Ascending aorta (tissue), 2 donors: ENCODE measurements around the gene C11orf91. TPM values are rescaled to one million over a fixed set of nuclear protein-coding genes. Genes with fewer than 3 reads are reported as not detected.

Experiments used
- DNase-seq, 2 donors: peaks; one replicate each; pipeline ENCODE4 v3.0.0-alpha.2; 2019; ENCODE audit warnings: low spot score in 2 of 2
- H3K27ac ChIP-seq, 2 donors: fragments of 200-600 bp; sonication (generic); one replicate each; pipeline ENCODE4 v1.5.1; 2016 to 2017; ENCODE audit warnings: mild to moderate bottlenecking in 1 of 2
- H3K27me3 ChIP-seq: fragments of 200-600 bp; sonication (generic); one replicate; pipeline ENCODE4 v1.5.1; 2017
- H3K36me3 ChIP-seq, 2 donors: fragments of 200-600 bp; sonication (generic); one replicate each; pipeline ENCODE4 v1.5.1; 2016
- H3K4me1 ChIP-seq, 2 donors: fragments of 200-600 bp; sonication (generic); one replicate each; pipeline ENCODE4 v1.5.1; 2016 to 2017; ENCODE audit warnings: mild to moderate bottlenecking in 1 of 2
- H3K4me3 ChIP-seq, 2 donors: fragments of 200-600 bp; sonication (generic); one replicate each; pipeline ENCODE4 v1.5.1; 2016 to 2017; ENCODE audit warnings: mild to moderate bottlenecking in 1 of 2
- H3K9me3 ChIP-seq, 2 donors: fragments of 200-600 bp; sonication (generic); one replicate each; pipeline ENCODE4 v1.5.1; 2016
- intact Hi-C: fragments of 100-400 bp; cut with DNase I; formaldehyde crosslinking; loops from one replicate; pipeline ENCODE4 v1.15.1; 2023
- total RNA-seq: library from RNA; depleted of rRNA; stranded (reverse); fragments of >200 nt; gene quantifications from one replicate; pipeline ENCODE4 v1.1.0, GENCODE V29; 2016
- TF ChIP-seq, protein P1 (sequence below), 3 experiments: fragments of 200-600 bp in 2 of 3; fragments of 450-650 bp in 1 of 3; sonication (generic) in 2 of 3; IDR thresholded peaks; one replicate each; pipeline ENCODE4 v1.5.1; 2016 to 2019; ENCODE audit warnings: antibody characterized with exemption in 3 of 3, mild to moderate bottlenecking in 1 of 3, moderate library complexity in 1 of 3

C11orf91 gene
- total RNA-seq, 1 donor from 2014 or later, result not detected

- H3K27me3 ChIP-seq, result no peaks in the 10 kb centered on the region
- no peaks in the 10 kb centered on the region for H3K36me3 ChIP-seq
- intact Hi-C loops, result loop anchor here (10.0 kb wide), 2 partner anchors 250 to 560 kb away; no protein-coding TSS in a partner anchor
- DNase-seq, result no peak
- H3K4me1 ChIP-seq, result peaks cover 6 to 27% of the 10 kb centered on the region in 2 donors
- TF ChIP-seq, protein P1, sequence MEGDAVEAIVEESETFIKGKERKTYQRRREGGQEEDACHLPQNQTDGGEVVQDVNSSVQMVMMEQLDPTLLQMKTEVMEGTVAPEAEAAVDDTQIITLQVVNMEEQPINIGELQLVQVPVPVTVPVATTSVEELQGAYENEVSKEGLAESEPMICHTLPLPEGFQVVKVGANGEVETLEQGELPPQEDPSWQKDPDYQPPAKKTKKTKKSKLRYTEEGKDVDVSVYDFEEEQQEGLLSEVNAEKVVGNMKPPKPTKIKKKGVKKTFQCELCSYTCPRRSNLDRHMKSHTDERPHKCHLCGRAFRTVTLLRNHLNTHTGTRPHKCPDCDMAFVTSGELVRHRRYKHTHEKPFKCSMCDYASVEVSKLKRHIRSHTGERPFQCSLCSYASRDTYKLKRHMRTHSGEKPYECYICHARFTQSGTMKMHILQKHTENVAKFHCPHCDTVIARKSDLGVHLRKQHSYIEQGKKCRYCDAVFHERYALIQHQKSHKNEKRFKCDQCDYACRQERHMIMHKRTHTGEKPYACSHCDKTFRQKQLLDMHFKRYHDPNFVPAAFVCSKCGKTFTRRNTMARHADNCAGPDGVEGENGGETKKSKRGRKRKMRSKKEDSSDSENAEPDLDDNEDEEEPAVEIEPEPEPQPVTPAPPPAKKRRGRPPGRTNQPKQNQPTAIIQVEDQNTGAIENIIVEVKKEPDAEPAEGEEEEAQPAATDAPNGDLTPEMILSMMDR (IDR thresholded peaks at IDR 0.05), result no peak
- peak overlapping the region in 1 of 2 donors; percentile 46 for H3K27ac ChIP-seq
- H3K9me3 ChIP-seq, result no peaks in the 10 kb centered on the region
- no peak overlapping the region for H3K4me3 ChIP-seq
Observed at GRCh38 chr11:33695051-33695566, 5.5 kb downstream of the C11orf91 start.

DNA sequence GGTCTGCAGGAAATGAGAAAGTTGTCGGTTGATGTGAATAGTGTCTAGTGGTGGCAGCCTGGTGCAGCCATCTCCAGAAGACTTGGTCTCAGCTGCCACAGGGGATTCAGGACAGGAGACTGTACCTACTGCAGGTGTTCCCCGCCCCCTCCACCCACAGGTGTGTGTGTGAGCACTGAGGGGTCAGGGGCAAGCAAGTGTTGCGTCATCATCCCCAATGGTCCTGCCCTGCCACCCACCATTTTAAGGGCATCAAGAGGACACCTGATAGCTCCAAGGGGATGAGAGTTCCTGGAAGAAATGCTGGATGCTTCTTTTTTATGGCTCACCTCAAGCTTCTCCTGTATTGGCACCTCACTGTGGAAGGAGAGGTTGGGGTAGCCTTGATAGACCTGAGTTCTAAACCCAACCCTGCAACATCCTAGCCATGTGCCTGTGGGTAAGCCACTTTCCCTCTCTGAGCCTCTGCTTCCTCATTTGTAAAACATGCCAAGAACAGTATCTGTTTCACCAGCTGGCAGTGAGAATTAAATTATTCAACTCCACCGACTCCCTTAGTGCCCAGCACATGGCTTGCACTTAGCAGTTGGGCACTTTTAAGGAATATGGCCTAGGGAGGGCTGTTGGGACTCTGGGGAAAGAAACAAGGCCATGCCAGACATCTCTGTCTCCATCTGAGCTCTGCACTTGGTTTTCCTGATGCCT, 6.1 kb downstream of the C11orf91 start:
- Histone ChIP-seq H3K27ac (peak overlapping the region in 1 of 2 donors; percentile 46), H3K36me3 (no peaks in the 10 kb centered on the region), H3K27me3 (no peaks in the 10 kb centered on the region), H3K9me3 (no peaks in the 10 kb centered on the region), H3K4me1 (peaks cover 6 to 25% of the 10 kb centered on the region in 2 donors), H3K4me3 (no peak overlapping the region)
- intact Hi-C loops, result loop anchor here (5.0 to 10.0 kb wide), 3 partner anchors 250 to 663 kb away; partner anchors contain the start of gene ABTB2
- TF ChIP-seq, protein P1 (IDR thresholded peaks at IDR 0.05), result no peak
- DNase-seq, result no peak

GRCh38 chr11:33692541-33692940, 8.1 kb downstream of the C11orf91 start:
- Histone ChIP-seq H3K4me1 (peaks cover 6 to 25% of the 10 kb centered on the region in 2 donors), H3K9me3 (peaks cover 0 to 2% of the 10 kb centered on the region in 2 donors), H3K27ac (peak overlapping the region; percentile 84 to 89), H3K4me3 (peak overlapping the region in 1 of 2 donors; percentile 15), H3K36me3 (no peaks in the 10 kb centered on the region), H3K27me3 (no peaks in the 10 kb centered on the region)
- intact Hi-C loops, result loop anchor here (1.0 to 10.0 kb wide), 4 partner anchors 8 to 665 kb away; partner anchors contain the start of genes ABTB2 and C11orf91
- DNase-seq, result no peak
- TF ChIP-seq, protein P1 (IDR thresholded peaks at IDR 0.05), result no peak

DNA sequence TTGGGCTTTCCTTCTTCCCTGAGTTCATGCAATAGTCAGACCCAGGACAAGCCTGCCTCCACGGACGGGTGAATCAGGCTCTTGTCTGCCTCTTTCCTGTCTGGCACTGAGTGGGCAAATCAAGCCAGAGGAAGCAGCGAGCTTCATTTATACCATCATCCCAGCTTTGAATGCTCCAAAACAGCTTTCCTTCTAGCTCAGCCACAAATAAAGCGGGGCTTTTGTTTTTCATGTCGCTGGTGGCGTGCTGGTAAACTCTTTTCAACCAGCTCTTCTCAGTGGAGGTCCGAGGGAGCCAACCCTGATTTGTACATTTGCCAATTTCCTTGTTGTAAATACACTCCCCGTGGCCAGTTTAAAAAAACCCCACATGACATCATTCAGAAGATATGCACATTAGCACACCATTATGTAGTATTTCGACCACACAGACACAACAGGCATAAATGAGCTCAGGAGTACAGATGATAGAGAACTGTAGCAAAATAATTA, 8.6 kb downstream of the C11orf91 start:
- Histone ChIP-seq H3K27ac (peak overlapping the region; percentile 84 to 89), H3K9me3 (peaks cover 0 to 7% of the 10 kb centered on the region in 2 donors), H3K27me3 (no peaks in the 10 kb centered on the region), H3K36me3 (no peaks in the 10 kb centered on the region), H3K4me3 (peak overlapping the region; percentile 3 to 15), H3K4me1 (peaks cover 6 to 25% of the 10 kb centered on the region in 2 donors)
- TF ChIP-seq, protein P1 (IDR thresholded peaks at IDR 0.05), result no peak
- DNase-seq, result peak; percentile 41 to 92
- intact Hi-C loops, result loop anchor here (1.0 to 10.0 kb wide), 4 partner anchors 8 to 665 kb away; partner anchors contain the start of genes ABTB2 and C11orf91

DNA sequence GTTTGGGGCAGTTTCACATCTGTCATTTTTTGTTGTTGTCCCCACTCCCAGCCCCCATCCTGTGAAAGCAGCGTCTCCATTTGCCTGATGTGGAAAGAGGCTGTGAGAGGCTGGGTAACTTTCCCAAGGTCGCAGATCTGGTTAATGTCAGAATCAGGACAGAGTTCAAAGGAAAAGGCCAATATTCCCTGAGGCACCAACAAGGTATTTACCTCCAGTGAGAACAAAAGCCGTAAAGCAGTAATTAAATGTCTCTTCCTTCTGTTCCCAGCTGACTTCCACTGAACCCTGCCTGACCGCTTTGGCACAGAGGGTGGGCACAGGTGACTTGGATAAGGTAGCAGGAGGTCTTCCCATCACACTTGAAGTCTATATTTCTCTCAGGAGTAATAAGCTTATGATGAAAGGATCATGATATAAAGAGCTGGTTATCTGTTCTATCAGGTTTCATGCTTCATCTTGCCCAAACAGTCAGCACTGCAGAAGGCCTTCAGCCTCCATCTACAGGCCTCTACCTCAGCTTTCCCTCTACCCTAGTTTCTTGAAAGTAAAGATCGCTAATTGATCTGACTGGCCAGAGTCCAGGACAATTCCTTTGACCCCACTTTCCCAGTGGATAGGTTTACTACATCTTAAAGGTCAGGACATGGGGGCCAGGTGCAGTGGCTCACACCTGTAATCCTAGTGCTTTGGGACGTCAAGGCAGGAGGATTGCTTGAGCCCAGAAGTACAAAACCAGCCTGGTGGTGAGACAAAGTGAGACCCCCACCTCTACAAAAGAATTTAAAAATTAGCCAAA, 9.4 kb downstream of the C11orf91 start:
- no peak for DNase-seq
- Histone ChIP-seq H3K36me3 (no peaks in the 10 kb centered on the region), H3K9me3 (peaks cover 0 to 7% of the 10 kb centered on the region in 2 donors), H3K4me1 (peaks cover 6 to 25% of the 10 kb centered on the region in 2 donors), H3K4me3 (no peak overlapping the region), H3K27ac (peak overlapping the region; percentile 84 to 89), H3K27me3 (no peaks in the 10 kb centered on the region)
- intact Hi-C loops, result loop anchor here (2.0 to 10.0 kb wide), 4 partner anchors 84 to 666 kb away; partner anchors contain the start of genes ABTB2 and FBXO3
- TF ChIP-seq, protein P1 (IDR thresholded peaks at IDR 0.05), result no peak
